Stimulated activated naive CD4-positive, alpha-beta T cell (primary cell): Measurements from ENCODE around the gene SMCR8.
A peak's percentile ranks its signal among the peaks of the same experiment; 100 is the strongest.
"Not testable (repeated sequence)": the region's sequence is repeated elsewhere in the genome, so short reads cannot be mapped to it uniquely, and the experiment has no call there.

ENCODE experiments used
- DNase-seq, 6 experiments: peaks; one replicate each; lab custom pipeline; 2025; lab: John Stamatoyannopoulos, UW

The SMCR8 gene

GRCh38 chr17:18315961-18316360 is 868 bp downstream of the SMCR8 start:
- DNase-seq, result no peak

DNA sequence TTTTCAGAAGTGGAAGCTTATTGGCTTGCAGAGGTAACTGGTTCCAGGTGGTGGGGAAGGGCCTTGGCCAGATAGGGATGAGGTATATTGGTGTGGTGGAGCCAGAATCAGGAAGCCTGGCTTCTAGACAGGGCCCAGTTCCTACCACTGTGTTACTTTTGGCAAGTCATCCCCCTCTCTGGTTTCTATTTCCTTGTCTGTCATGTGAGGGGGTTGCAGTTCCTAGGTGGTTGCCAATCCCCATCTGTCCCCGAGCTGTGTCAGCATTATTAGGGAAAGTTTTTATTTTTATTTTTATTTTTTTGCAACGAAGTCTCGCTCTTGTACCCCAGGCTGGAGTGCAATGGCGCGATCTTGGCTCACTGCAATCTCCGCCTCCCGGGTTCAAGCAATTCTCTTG is 3.0 kb downstream of the SMCR8 start:
- no peak for DNase-seq

GRCh38 chr17:18318771-18319450 is 3.8 kb downstream of the SMCR8 start:
- DNase-seq, result no peak

DNA sequence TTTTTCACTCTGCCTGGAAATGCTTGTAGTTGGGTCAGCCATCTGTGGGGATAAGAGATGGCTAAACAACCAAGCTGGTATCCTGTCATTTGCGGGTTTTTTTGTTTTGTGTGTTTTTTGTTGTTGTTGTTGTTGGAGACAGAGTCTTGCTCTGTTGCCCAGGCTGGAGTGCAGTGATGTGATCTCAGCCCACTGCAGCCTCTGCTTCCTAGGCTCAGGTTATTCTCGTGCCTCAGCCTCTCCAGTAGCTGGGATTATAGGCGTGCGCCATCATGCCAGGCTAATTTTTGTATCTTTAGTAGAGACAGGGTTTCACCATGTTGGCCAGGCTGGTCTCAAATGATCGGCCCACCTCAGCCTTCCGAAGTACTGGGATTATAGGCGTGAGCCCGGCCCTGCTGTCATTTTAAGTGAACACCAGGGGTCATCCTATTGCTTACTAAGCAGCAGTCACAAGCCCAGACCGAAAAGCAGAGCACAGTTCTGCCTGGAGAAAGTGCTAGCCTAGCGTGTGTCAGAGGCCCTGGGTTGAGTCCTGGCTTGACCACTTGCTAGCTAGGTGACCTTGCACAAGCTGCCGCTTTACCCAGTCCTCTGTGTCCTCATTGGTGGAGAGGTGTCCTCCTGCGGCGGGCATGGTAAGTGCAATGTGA is 4.6 kb downstream of the SMCR8 start:
- peak in 1 of 6 experiments; percentile 11 for DNase-seq

- DNase-seq, result no peak
These were observed 5.2 kb downstream of the SMCR8 start for GRCh38 chr17:18320301-18320700.

- DNase-seq, result no peak
These were observed 6.2 kb downstream of the SMCR8 start for GRCh38 chr17:18321309-18321708.

DNA sequence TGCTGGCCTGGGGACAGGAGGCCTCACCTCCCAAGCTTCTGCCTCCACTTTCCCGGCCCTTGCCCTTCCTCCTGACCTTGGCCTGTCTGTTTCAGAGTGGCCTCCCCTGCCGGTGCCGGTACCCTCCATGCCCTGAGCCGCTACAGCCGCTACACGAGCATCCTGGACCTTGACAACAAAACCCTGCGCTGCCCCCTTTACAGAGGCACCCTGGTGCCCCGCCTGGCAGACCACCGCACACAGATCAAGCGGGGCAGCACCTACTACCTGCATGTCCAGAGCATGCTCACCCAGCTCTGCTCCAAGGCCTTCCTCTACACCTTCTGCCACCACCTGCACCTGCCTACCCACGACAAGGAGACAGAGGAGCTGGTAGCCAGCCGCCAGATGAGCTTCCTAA is 7.4 kb downstream of the SMCR8 start:
- no peak for DNase-seq

DNA sequence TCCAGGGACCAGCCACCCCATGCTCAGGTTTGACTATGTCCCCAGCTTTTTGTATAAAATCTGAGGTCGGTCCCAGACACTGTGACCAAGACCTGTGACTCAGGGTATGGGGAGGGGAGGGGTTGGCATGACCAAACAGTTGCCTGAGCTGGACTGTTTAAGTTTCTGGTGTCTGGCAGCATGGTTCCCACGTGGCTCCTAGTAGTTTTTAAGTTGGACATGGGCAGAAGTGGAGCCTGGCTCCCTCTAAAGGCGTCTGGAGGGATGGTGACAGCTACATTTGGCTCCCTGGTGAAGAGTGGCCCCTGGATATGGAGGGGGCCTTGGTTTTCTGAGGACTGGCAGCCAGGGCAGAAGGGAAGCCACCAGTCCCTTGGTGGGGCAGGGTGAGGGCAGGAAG is 7.9 kb downstream of the SMCR8 start:
- DNase-seq, result no peak

DNA sequence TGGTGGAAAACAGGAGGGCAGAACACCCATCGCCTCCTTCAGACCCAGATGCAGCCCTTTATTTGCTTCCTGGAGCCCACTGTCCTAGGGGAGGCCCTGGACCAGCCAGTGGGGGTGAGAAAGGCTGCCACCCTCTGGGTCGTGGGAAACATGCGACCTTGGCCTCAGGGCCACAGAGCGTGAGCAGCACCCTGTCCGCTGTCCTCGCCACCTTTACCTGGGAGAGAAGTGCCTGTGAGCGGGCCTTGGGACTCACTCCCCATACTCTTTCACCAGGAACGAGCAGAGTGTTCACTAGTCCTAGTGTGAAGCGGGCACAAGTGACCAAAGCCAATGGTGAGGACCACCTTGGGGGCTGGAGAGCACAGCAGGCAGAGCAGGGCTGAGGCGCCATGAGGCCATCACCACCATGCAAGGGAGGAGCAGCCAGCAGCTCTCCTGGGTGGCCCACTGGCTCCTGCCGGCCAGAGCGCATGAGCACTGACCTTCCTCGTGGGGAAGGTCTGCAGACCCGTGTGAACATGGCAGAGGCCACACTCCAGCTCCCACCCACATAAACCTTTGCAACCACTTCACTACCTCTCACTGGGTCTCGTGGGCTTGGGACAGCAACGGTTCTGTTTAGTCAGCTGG is 8.5 kb downstream of the SMCR8 start:
- DNase-seq, result no peak

DNA sequence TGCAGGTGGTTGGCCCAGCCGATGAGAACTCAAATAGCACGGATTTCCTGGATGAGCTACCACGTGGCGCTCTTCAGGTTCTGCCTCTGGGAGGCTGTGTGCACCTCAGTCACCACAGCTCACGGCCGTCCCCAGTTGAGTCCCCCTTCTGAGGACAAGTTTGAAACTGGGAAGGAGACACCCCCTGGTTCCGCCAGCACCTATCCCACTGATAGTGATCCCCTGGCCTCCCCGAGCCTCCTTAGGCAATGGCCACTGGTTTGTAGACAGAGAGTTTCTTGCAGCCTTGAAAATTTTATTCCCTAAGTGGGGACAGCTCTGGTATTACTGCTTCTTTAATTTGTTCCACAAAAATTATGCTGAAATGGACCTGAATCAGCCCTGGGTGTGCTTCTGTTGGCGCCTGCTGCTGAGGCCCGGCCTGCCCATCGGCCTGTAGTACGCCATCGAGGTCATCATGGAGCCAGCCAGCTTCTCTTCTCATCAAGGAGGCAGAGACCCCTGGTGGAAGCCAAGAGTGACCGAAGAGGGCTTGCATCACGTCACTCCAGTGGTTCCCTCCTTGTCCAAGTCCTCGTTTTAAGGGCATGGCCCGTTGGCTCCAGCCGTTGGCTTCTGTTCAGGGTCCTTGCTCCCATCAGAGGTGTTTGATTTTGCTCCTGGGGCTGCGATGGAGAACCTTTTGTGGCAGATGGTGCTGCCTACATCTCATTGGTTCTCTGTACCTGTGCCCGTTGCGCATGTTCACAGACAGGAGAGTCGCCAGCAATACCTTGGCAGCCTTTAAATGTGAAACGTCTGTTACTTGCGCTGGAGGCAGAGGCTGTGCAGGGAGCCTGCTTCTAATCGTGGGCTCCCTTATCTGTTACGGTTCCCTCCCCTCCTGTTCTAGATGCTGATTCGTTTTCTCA is 9.3 kb downstream of the SMCR8 start:
- DNase-seq, result no peak

- no peak for DNase-seq
These were observed 10.9 kb downstream of the SMCR8 start for GRCh38 chr17:18326039-18326438.

DNA sequence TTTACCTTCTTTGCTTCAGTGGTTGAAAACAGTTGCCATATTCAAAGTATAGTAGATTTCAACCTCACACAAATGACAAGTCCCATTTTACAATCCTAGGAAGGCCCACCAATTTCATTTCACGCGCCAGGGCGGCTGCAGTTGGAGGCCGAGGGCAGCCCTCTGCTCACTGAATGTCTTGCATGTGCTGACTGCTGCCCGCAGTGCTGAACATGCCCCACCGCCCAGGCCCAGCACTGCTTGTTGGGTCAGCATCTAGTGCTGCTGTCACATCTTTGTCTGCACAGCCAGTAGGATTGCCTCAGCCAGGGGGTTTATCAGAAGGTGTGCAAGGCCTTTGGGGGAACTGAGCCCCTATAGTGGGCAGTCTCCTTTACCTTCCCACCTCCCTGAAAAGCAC is 11.5 kb downstream of the SMCR8 start:
- no peak for DNase-seq

- DNase-seq, result no peak
These were observed 12.0 kb downstream of the SMCR8 start for GRCh38 chr17:18327093-18327492.

DNA sequence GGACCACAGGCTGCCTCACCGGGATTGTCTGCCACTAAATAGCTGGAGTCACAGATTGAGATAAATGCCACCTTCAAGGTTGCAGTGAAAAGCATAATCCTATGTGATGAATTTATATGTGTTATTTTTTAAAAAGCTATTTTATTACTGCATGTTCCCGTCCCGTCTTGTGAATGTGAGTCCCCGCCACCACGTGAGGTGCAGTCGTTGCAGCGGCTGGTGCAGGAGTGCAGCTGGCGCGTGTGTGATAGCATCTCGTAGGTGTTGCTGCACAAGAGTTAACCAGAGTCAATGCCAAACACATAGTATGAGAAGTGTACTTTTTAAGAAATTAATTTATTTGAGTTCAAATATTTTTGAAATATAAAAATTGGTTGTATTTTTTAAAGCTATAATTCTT is 12.5 kb downstream of the SMCR8 start:
- no peak for DNase-seq

GRCh38 chr17:18328643-18329204 is 13.6 kb downstream of the SMCR8 start:
- DNase-seq, result no peak

GRCh38 chr17:18331879-18332278 is 16.8 kb downstream of the SMCR8 start:
- DNase-seq, result no peak

DNA sequence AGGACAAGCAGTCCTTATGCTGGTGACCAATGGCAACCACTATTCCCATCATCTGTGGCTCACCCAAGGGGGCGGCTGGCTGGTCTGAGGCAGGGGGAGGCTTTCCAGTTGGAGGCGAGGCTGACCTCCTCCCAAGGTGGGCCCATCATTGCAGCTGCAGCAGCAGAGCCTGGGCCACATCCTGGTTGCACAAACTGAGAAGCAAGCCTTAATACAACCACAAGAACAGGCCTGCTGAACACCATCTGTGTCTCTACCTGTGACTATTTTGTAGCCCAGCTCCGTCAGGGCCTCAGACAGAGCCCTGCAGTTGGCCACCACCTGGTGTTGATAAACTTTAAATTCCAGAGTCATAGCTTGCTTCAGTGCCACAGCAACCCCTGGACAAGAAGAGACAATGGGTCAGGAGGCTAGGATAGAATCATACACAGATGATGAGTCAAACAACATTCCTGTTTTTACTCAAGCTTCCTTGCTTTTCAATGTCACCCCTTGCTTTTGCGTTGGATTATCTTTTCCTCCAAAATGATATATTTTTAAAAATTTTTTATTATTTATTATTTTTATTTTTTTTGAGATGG is 17.9 kb downstream of the SMCR8 start:
- DNase-seq, result no peak

GRCh38 chr17:18338158-18338557 is 23.1 kb downstream of the SMCR8 start:
- DNase-seq, result not testable (repeated sequence)

DNA sequence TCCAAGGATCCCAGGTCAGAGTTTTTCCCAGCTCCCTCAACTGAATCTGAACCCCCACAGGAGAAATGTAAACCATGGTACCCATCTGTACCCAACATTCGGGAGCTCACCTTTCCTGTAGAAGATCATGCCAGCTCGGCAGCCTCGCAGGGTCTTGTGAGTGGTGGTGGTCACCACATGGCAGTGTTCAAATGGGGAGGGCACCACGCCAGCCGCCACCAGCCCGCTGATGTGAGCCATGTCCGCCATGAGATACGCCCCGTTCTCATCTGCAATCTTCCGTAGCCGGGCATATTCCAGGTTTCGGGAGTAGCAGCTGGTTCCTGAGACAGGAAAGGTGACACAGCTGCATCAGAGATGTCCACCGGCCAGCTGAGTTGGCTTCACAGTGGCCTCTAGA is 24.8 kb downstream of the SMCR8 start:
- no peak for DNase-seq

DNA sequence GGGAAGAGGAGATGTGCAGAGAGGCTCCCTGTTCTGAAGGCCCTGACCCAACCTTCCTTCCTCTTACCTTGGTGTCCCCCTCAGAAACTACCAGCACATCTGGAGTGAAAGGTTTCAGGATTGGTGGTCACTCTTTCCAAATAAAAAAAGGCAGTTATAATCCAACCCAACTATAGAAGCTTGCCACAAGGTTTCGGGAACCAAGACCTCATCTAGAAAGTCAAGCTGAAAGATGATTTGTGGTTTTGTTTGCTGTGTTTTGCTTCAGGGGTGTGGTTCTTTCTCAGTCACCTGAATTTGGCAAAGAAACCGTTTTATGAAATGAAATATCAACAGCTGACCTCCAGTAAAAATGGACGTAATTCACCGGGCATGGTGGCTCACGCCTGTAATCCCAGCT is 28.9 kb downstream of the SMCR8 start:
- DNase-seq, result no peak

DNA sequence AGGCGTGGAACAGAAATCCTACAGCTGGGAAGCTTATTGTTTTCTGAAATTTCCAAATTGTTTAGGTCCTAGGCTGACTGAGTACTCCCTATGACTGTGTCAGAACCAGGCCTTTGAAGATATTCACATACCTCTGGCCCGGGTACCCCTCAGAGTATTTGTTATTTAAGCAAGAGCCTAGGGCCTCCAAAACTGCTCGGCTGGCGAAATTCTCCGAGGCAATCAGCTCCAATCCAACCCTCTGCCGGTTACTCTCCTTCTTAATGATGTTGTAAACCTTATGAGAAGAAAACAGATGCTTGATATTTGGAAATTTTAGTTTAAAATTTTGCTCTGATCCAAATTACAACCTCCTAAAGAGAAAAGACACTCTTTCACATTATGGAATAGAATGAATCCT is 38.4 kb downstream of the SMCR8 start:
- no peak for DNase-seq

DNA sequence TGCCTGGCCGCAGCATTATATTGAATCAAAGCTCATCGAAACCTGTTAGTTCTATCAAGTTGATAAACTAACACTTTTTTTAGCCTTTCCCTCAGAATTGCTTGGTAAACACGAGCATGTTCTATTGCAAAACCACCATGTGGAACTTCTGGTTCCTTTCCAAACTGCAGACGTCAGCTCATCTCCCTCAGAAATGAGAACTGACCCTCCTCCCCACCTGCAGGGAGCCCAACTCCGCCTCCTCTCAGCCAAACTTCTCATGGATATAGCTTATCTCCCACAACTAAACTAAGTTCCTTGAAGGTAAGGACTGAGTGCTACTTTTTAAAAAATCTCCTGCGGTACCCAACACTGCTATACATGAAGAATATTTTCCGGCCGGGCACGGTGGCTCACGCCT is 41.5 kb downstream of the SMCR8 start:
- DNase-seq, result no peak
